ENCODE results near the gene SEMA4A.

GRCh38 chr1:156143765-156144489 lies 9.5 kb upstream of the SEMA4A start:
- TF ChIP-seq, protein P1, sequence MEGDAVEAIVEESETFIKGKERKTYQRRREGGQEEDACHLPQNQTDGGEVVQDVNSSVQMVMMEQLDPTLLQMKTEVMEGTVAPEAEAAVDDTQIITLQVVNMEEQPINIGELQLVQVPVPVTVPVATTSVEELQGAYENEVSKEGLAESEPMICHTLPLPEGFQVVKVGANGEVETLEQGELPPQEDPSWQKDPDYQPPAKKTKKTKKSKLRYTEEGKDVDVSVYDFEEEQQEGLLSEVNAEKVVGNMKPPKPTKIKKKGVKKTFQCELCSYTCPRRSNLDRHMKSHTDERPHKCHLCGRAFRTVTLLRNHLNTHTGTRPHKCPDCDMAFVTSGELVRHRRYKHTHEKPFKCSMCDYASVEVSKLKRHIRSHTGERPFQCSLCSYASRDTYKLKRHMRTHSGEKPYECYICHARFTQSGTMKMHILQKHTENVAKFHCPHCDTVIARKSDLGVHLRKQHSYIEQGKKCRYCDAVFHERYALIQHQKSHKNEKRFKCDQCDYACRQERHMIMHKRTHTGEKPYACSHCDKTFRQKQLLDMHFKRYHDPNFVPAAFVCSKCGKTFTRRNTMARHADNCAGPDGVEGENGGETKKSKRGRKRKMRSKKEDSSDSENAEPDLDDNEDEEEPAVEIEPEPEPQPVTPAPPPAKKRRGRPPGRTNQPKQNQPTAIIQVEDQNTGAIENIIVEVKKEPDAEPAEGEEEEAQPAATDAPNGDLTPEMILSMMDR (tag by site-specific recombination; IDR thresholded peaks at IDR 0.05) = no peak
- no peak for TF ChIP-seq SP2 (tag by site-specific recombination; IDR thresholded peaks at IDR 0.05)
- TF ChIP-seq, protein P2, sequence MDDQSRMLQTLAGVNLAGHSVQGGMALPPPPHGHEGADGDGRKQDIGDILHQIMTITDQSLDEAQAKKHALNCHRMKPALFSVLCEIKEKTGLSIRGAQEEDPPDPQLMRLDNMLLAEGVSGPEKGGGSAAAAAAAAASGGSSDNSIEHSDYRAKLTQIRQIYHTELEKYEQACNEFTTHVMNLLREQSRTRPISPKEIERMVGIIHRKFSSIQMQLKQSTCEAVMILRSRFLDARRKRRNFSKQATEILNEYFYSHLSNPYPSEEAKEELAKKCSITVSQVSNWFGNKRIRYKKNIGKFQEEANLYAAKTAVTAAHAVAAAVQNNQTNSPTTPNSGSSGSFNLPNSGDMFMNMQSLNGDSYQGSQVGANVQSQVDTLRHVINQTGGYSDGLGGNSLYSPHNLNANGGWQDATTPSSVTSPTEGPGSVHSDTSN (CRISPR knock-in tag; IDR thresholded peaks at IDR 0.05) = no peak
- TF ChIP-seq, protein P3, sequence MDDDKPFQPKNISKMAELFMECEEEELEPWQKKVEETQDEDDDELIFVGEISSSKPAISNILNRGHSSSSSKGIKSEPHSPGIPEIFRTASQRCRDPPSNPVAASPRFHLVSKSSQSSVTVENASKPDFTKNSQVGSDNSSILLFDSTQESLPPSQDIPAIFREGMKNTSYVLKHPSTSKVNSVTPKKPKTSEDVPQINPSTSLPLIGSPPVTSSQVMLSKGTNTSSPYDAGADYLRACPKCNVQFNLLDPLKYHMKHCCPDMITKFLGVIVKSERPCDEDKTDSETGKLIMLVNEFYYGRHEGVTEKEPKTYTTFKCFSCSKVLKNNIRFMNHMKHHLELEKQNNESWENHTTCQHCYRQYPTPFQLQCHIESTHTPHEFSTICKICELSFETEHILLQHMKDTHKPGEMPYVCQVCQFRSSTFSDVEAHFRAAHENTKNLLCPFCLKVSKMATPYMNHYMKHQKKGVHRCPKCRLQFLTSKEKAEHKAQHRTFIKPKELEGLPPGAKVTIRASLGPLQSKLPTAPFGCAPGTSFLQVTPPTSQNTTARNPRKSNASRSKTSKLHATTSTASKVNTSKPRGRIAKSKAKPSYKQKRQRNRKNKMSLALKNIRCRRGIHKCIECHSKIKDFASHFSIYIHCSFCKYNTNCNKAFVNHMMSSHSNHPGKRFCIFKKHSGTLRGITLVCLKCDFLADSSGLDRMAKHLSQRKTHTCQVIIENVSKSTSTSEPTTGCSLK (tag by site-specific recombination; IDR thresholded peaks at IDR 0.05) = no peak
- no peak for TF ChIP-seq ZSCAN5A (tag by site-specific recombination; IDR thresholded peaks at IDR 0.05)

Data from HEK293 (cell line).